Keratinocyte (primary cell): ENCODE data around the gene LAYN. TPM values are rescaled to one million over a fixed set of nuclear protein-coding genes. Genes with fewer than 3 reads are reported as not detected.

Experiments used
- DNase-seq: peaks from one replicate; pipeline ENCODE4 v3.0.0-alpha.2; 2011; ENCODE audit warnings: low read depth, missing footprints, low spot score
- FAIRE-seq: peaks from 2 replicates; lab custom pipeline; 2011; peaks lifted over from hg19 to GRCh38; lab: Jason Lieb, UNC
- H2AFZ ChIP-seq: 2 replicates; pipeline ENCODE4 v1.6.0; 2012; ENCODE audit warnings: low read length, control low read depth, inconsistent platforms; ENCODE audit not compliant: control insufficient read depth
- H3K27ac ChIP-seq: 2 replicates; pipeline ENCODE4 v1.5.1; 2011; ENCODE audit warnings: low read length; ENCODE audit not compliant: control insufficient read depth, insufficient read depth
- H3K27me3 ChIP-seq: 3 replicates; pipeline ENCODE4 v1.6.0; 2011; ENCODE audit warnings: low read length; ENCODE audit not compliant: control insufficient read depth, insufficient read depth; ENCODE audit errors: extremely low read depth
- H3K36me3 ChIP-seq, 2 experiments: 2 replicates in 1 of 2; 3 replicates in 1 of 2; pipeline ENCODE4 v1.5.1; 2011; ENCODE audit warnings: low read length in 2 of 2, mild to moderate bottlenecking in 1 of 2; ENCODE audit not compliant: control insufficient read depth in 2 of 2, insufficient read depth in 2 of 2; ENCODE audit errors: extremely low read depth in 1 of 2
- H3K4me1 ChIP-seq: 3 replicates; pipeline ENCODE4 v1.5.1; 2011; ENCODE audit warnings: low read length; ENCODE audit not compliant: control insufficient read depth, insufficient read depth; ENCODE audit errors: extremely low read depth
- H3K4me2 ChIP-seq: 3 replicates; pipeline ENCODE4 v1.6.0; 2011; ENCODE audit warnings: low read depth, low read length; ENCODE audit not compliant: control insufficient read depth, insufficient read depth; ENCODE audit errors: extremely low read depth
- H3K4me3 ChIP-seq, 3 experiments: fragments of 200-600 bp in 1 of 3; sonication (generic) in 1 of 3; 2 replicates in 2 of 3; 3 replicates in 1 of 3; pipeline ENCODE4 v1.5.1; 2011 to 2016; ENCODE audit warnings: low read length in 3 of 3, mild to moderate bottlenecking in 3 of 3, control low read depth in 2 of 3, inconsistent platforms in 1 of 3, low read depth in 1 of 3, mixed read lengths in 1 of 3, mixed run types in 1 of 3, moderate library complexity in 1 of 3; ENCODE audit not compliant: control insufficient read depth in 2 of 3, insufficient read depth in 2 of 3; ENCODE audit errors: extremely low read depth in 1 of 3
- H3K79me2 ChIP-seq: 2 replicates; pipeline ENCODE4 v1.6.0; 2012; ENCODE audit warnings: low read length; ENCODE audit not compliant: control insufficient read depth, insufficient read depth
- H3K9ac ChIP-seq: 3 replicates; pipeline ENCODE4 v1.6.0; 2011; ENCODE audit warnings: low read length; ENCODE audit not compliant: control insufficient read depth, insufficient read depth; ENCODE audit errors: extremely low read depth
- H3K9me1 ChIP-seq: 3 replicates; pipeline ENCODE4 v1.6.0; 2011; ENCODE audit warnings: low read length; ENCODE audit not compliant: control insufficient read depth, insufficient read depth; ENCODE audit errors: extremely low read depth
- H3K9me3 ChIP-seq: 2 replicates; pipeline ENCODE4 v1.5.1; 2012; ENCODE audit warnings: low read depth, low read length; ENCODE audit not compliant: control insufficient read depth
- H4K20me1 ChIP-seq: 3 replicates; pipeline ENCODE4 v1.6.0; 2011; ENCODE audit warnings: low read length; ENCODE audit not compliant: control insufficient read depth, insufficient read depth; ENCODE audit errors: extremely low read depth
- EZH2 ChIP-seq: IDR thresholded peaks from one replicate; pipeline ENCODE4 v1.6.1; 2012; ENCODE audit warnings: inconsistent platforms, mild to moderate bottlenecking, low read length, moderate library complexity
- dilution Hi-C: fragments of 300-500 bp; cut with MboI; formaldehyde crosslinking; loops from one replicate; pipeline ENCODE4 v1.7.0; 2020; ENCODE audit warnings: low sequenced_read_pairs; ENCODE audit not compliant: extremely low pct_ligation_motif_present
- polyA plus RNA-seq, 5 experiments: library from polyadenylated mRNA; depleted of rRNA in 3 of 5; stranded (reverse) in 3 of 5; stranded (forward) in 1 of 5; unstranded in 1 of 5; fragments of >200 nt; gene quantifications; 1 replicate in 1 of 5; 2 replicates in 3 of 5; 3 replicates in 1 of 5; pipeline versions ENCODE4 v1.2.1 to v1.2.3, GENCODE V29; 2011 to 2012; ENCODE audit warnings: missing spikeins in 2 of 5, low read depth in 1 of 5, low replicate concordance in 1 of 5
- TF ChIP-seq, protein P1 (sequence below), 3 experiments: IDR thresholded peaks in 1 of 3; conservative IDR thresholded peaks in 1 of 3; optimal IDR thresholded peaks in 1 of 3; 2 replicates in 2 of 3; 3 replicates in 1 of 3; pipeline versions ENCODE3 to v1.5.1; 2011; ENCODE audit warnings: low read length in 3 of 3, mild to moderate bottlenecking in 3 of 3, moderate library complexity in 2 of 3, control low read depth in 1 of 3, inconsistent platforms in 1 of 3; ENCODE audit not compliant: insufficient read depth in 2 of 3; ENCODE audit errors: extremely low read depth in 1 of 3

The LAYN gene
- polyA plus RNA-seq, 1 donor (not counting 4 experiments of a cell fraction or from before 2014, with no cell fraction given): 1.1 TPM

DNA sequence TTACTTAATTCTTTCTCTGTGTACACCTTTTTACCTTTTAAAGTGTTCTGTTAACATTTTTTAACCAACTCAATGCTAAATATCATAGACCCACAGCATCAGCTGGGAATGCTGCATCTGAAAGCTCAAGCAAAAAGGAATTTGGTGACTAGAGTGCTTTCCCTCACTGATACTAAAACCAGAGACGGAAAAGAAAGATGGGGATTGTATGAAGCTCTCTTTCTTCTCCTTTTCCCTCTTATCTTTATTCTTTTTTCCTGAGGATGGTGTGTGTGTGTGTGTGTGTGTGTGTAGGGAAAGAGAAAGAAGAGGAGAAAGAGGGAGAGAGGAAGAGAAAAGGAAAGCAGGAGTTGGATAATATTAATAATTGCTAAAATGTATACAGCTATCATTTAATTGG is 57.6 kb downstream of the LAYN start:
- H3K36me3 ChIP-seq: no peaks in the 10 kb centered on the region
- no peaks in the 10 kb centered on the region for H3K9me1 ChIP-seq
- no peaks in the 10 kb centered on the region for H4K20me1 ChIP-seq
- no peak for FAIRE-seq
- no peak for TF ChIP-seq EZH2
- TF ChIP-seq, protein P1, sequence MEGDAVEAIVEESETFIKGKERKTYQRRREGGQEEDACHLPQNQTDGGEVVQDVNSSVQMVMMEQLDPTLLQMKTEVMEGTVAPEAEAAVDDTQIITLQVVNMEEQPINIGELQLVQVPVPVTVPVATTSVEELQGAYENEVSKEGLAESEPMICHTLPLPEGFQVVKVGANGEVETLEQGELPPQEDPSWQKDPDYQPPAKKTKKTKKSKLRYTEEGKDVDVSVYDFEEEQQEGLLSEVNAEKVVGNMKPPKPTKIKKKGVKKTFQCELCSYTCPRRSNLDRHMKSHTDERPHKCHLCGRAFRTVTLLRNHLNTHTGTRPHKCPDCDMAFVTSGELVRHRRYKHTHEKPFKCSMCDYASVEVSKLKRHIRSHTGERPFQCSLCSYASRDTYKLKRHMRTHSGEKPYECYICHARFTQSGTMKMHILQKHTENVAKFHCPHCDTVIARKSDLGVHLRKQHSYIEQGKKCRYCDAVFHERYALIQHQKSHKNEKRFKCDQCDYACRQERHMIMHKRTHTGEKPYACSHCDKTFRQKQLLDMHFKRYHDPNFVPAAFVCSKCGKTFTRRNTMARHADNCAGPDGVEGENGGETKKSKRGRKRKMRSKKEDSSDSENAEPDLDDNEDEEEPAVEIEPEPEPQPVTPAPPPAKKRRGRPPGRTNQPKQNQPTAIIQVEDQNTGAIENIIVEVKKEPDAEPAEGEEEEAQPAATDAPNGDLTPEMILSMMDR (optimal IDR thresholded peaks at IDR 0.05 in 1 of 3, IDR thresholded peaks at IDR 0.05 in 1 of 3, conservative IDR thresholded peaks at IDR 0.05 in 1 of 3; ENCODE audit: extremely low read depth in 1 of 3, insufficient read depth in 2 of 3, low read length in 3 of 3): no peak
- H3K27me3 ChIP-seq: no peaks in the 10 kb centered on the region
- no peak overlapping the region for H3K9ac ChIP-seq
- H3K27ac ChIP-seq: no peak overlapping the region
- dilution Hi-C loops: no loop called here
- peaks cover 6% of the 10 kb centered on the region for H3K79me2 ChIP-seq
- no peak overlapping the region for H2AFZ ChIP-seq
- peaks cover 6% of the 10 kb centered on the region for H3K4me1 ChIP-seq
- H3K4me3 ChIP-seq: no peak overlapping the region
- H3K9me3 ChIP-seq: no peaks in the 10 kb centered on the region
- H3K4me2 ChIP-seq: no peak overlapping the region
- DNase-seq: no peak

DNA sequence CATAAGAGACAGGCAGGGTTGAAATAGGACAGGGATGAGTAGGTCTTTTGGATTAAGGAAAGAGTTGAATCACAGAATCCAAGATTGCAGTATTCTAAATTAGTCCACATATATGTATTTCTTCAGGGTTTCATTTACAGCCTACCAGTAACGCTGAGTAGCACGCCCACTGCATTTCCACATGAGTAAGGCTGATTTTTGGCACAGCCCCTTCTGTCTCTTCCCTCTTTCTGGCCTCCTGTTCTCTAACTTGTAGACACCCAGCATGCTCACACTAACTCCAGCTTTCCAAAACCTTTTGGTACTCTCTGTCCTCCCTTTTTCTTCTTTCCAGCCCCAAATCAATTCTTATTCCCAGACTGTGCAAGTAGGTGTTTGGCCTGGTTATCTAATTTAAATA is 58.0 kb downstream of the LAYN start:
- H3K9me1 ChIP-seq: no peaks in the 10 kb centered on the region
- H3K4me2 ChIP-seq: no peak overlapping the region
- no peaks in the 10 kb centered on the region for H3K27me3 ChIP-seq
- no peak overlapping the region for H3K27ac ChIP-seq
- dilution Hi-C loops: no loop called here
- no peaks in the 10 kb centered on the region for H4K20me1 ChIP-seq
- H3K9ac ChIP-seq: no peak overlapping the region
- peaks cover 10% of the 10 kb centered on the region for H3K79me2 ChIP-seq
- H3K4me3 ChIP-seq: no peak overlapping the region
- no peak for TF ChIP-seq EZH2
- TF ChIP-seq, protein P1 (optimal IDR thresholded peaks at IDR 0.05 in 1 of 3, IDR thresholded peaks at IDR 0.05 in 1 of 3, conservative IDR thresholded peaks at IDR 0.05 in 1 of 3; ENCODE audit: extremely low read depth in 1 of 3, insufficient read depth in 2 of 3, low read length in 3 of 3): no peak
- FAIRE-seq: no peak
- no peaks in the 10 kb centered on the region for H3K36me3 ChIP-seq
- peaks cover 6% of the 10 kb centered on the region for H3K4me1 ChIP-seq
- H2AFZ ChIP-seq: no peak overlapping the region
- no peak for DNase-seq
- no peaks in the 10 kb centered on the region for H3K9me3 ChIP-seq
